Measurements from ENCODE around the gene A2M.

DNA sequence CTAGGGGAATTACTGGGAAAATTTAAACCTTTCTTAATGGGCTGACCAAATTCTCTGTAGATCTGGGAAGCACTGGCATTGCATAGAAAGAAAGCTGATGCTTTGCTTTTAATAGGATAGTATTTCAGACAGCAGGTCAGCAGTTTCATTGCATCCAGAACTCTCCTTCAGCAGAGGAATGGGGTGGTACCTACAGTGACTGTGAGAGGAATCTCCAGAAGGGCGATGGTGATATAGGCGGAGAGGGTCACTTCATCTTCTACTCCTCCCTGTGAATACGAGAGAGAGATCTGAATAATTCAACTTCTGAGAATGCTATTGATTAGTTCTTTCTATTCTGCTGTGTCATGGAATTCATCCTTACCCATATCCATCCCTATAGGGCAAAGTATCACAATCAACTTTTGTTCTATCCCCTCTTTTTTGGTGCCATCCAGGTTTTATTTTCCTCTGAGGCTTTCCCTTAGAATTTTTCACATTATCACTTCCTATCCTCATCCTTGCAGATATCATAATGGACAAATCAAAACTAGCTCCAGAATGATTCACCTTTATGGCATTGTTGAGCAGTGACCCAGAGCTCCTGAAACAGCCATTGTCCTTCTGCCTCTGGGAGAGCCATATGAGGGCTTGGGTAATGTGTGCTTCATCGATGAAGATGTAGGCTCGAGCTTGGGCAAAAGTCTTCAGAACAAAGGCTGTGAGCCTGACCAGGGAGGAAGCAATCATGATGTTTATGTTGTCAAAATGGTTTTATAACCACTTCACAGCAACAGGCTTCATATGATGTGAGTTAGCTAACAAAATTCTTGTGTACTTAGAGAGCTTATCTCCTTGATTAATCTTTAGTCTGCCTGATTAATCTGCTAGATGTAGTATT lies 38.3 kb downstream of the A2M start:
- TF ChIP-seq NRF1 (conservative IDR thresholded peaks at IDR 0.05 in 1 of 2, IDR thresholded peaks at IDR 0.05 in 1 of 2) (no peak), CBX5 (IDR thresholded peaks at IDR 0.05; ENCODE audit: borderline replicate concordance, low read depth) (no peak), EZH2 (IDR thresholded peaks at IDR 0.05; ENCODE audit: borderline replicate concordance, low read depth, low read length) (no peak), KHSRP (IDR thresholded peaks at IDR 0.05) (no peak), EP300 (IDR thresholded peaks at IDR 0.05; ENCODE audit: low read length) (no peak), ZNF134 (CRISPR knock-in tag; conservative IDR thresholded peaks at IDR 0.05) (no peak), SP2 (IDR thresholded peaks at IDR 0.05; ENCODE audit: extremely low read depth, low read depth, low read length, poor library complexity, severe bottlenecking) (no peak), JUND (IDR thresholded peaks at IDR 0.05; ENCODE audit: borderline replicate concordance, low read depth, low read length) (no peak), JUND (tag; IDR thresholded peaks at IDR 0.05; ENCODE audit: borderline replicate concordance, low read depth, low read length) (no peak)
- TF ChIP-seq, protein P1, sequence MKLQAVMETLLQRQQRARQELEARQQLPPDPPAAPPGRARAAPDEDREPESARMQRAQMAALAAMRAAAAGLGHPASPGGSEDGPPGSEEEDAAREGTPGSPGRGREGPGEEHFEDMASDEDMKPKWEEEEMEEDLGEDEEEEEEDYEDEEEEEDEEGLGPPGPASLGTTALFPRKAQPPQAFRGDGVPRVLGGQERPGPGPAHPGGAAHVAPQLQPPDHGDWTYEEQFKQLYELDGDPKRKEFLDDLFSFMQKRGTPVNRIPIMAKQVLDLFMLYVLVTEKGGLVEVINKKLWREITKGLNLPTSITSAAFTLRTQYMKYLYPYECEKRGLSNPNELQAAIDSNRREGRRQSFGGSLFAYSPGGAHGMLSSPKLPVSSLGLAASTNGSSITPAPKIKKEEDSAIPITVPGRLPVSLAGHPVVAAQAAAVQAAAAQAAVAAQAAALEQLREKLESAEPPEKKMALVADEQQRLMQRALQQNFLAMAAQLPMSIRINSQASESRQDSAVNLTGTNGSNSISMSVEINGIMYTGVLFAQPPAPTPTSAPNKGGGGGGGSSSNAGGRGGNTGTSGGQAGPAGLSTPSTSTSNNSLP (IDR thresholded peaks at IDR 0.05; ENCODE audit: borderline replicate concordance, low read depth, low read length): no peak
- TF ChIP-seq, protein P2, sequence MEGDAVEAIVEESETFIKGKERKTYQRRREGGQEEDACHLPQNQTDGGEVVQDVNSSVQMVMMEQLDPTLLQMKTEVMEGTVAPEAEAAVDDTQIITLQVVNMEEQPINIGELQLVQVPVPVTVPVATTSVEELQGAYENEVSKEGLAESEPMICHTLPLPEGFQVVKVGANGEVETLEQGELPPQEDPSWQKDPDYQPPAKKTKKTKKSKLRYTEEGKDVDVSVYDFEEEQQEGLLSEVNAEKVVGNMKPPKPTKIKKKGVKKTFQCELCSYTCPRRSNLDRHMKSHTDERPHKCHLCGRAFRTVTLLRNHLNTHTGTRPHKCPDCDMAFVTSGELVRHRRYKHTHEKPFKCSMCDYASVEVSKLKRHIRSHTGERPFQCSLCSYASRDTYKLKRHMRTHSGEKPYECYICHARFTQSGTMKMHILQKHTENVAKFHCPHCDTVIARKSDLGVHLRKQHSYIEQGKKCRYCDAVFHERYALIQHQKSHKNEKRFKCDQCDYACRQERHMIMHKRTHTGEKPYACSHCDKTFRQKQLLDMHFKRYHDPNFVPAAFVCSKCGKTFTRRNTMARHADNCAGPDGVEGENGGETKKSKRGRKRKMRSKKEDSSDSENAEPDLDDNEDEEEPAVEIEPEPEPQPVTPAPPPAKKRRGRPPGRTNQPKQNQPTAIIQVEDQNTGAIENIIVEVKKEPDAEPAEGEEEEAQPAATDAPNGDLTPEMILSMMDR (IDR thresholded peaks at IDR 0.05 in 2 of 3, conservative IDR thresholded peaks at IDR 0.05 in 1 of 3; ENCODE audit: insufficient read depth in 2 of 3, low read depth in 1 of 3, low read length in 3 of 3): no peak

Measured in K562 (cell line).